Measurements from ENCODE around the gene CFAP20DC.

- TF ChIP-seq POLR2A (IDR thresholded peaks at IDR 0.05) = no peak
- TF ChIP-seq CTCF (IDR thresholded peaks at IDR 0.05) = no peak
These were observed 301.8 kb downstream of the CFAP20DC start for GRCh38 chr3:58748024-58748423.
